Measurements from ENCODE around the gene RPUSD3. TPM values are rescaled to one million over a fixed set of nuclear protein-coding genes. Genes with fewer than 3 reads are reported as not detected.

Gene RPUSD3
- total RNA-seq, 1 donor = 25.8 TPM

DNA sequence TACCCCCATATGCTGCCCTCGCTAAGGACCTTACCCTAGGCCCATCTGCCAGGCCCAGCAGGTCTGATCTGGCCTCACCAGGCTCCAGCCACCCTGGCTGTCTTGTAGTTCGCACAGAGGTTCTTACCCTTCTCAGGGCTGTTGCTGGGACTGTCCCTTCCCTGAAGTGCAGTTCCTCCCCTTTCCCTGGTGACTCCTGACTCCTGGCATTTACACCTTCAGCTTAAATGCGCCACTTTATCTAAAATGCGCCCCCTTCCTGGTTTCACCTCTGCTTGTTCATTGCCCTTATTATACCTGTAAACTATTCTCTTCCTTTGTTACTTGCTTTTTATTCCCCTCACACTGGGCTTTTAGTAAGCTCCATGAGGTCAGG, 34.6 kb downstream of the RPUSD3 start:
- peak overlapping the region; percentile 65 for H3K4me3 ChIP-seq (ENCODE audit: low read depth, low read length)
- TF ChIP-seq, protein P1, sequence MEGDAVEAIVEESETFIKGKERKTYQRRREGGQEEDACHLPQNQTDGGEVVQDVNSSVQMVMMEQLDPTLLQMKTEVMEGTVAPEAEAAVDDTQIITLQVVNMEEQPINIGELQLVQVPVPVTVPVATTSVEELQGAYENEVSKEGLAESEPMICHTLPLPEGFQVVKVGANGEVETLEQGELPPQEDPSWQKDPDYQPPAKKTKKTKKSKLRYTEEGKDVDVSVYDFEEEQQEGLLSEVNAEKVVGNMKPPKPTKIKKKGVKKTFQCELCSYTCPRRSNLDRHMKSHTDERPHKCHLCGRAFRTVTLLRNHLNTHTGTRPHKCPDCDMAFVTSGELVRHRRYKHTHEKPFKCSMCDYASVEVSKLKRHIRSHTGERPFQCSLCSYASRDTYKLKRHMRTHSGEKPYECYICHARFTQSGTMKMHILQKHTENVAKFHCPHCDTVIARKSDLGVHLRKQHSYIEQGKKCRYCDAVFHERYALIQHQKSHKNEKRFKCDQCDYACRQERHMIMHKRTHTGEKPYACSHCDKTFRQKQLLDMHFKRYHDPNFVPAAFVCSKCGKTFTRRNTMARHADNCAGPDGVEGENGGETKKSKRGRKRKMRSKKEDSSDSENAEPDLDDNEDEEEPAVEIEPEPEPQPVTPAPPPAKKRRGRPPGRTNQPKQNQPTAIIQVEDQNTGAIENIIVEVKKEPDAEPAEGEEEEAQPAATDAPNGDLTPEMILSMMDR (IDR thresholded peaks at IDR 0.05; ENCODE audit: insufficient read depth, low read length) = no peak
- DNase-seq (ENCODE audit: low read depth) = no peak

DNA sequence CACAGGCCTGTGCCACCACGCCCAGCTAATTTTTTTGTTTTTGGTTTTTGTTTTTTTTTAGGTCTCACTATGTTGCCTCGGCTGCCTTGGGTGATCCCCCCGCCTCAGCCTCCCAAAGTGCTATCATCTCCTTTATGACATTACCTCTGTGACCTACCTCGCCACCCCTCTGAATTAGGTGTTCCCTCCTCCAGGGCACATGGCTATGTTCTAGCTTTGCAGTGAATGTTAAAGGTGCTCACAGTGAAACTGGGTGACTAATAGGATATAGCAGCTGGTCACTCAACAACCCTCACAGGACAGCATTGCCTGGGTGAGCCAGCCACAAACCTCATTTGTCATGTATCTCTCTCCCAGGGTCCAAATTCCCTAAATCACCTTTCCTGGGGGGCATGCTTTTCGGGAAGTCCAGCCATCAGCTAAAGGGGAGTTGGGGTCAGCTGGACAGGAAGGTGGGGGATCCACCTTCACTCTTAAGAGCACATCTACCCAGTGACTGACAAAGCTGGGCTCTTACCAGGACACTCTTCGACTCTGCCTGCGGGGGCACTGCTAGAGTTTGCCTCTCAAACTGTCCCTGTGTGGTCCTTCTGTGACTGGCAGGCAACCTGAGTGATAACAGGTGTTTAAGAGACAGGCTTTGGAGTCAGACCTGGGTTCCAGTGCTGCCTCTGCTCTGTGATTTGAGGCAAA, 35.3 kb downstream of the RPUSD3 start:
- H3K4me3 ChIP-seq (ENCODE audit: low read depth, low read length) = no peak overlapping the region
- TF ChIP-seq, protein P1 (IDR thresholded peaks at IDR 0.05; ENCODE audit: insufficient read depth, low read length) = peak; percentile 22
- peak; percentile 27 for DNase-seq (ENCODE audit: low read depth)

DNA sequence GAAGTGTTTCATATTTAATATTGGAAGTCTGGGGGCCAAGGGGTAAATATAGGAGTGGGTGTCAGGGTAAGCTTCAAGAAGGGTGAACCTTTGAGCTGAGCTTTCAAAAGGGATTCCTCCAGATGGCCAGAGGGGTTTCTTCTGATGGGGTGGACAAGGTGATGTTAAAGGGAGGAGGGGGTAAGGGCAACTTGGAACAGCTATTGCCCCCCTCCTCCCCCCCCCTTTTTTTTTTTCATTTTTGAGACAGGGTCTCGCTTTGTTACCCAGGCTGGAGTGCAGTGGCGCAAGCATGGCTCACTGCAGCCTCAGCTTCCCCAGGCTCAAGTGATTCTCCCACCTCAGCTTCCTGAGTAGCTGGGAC, 35.8 kb downstream of the RPUSD3 start:
- no peak overlapping the region for H3K4me3 ChIP-seq (ENCODE audit: low read depth, low read length)
- TF ChIP-seq, protein P1 (IDR thresholded peaks at IDR 0.05; ENCODE audit: insufficient read depth, low read length) = no peak
- DNase-seq (ENCODE audit: low read depth) = no peak

DNA sequence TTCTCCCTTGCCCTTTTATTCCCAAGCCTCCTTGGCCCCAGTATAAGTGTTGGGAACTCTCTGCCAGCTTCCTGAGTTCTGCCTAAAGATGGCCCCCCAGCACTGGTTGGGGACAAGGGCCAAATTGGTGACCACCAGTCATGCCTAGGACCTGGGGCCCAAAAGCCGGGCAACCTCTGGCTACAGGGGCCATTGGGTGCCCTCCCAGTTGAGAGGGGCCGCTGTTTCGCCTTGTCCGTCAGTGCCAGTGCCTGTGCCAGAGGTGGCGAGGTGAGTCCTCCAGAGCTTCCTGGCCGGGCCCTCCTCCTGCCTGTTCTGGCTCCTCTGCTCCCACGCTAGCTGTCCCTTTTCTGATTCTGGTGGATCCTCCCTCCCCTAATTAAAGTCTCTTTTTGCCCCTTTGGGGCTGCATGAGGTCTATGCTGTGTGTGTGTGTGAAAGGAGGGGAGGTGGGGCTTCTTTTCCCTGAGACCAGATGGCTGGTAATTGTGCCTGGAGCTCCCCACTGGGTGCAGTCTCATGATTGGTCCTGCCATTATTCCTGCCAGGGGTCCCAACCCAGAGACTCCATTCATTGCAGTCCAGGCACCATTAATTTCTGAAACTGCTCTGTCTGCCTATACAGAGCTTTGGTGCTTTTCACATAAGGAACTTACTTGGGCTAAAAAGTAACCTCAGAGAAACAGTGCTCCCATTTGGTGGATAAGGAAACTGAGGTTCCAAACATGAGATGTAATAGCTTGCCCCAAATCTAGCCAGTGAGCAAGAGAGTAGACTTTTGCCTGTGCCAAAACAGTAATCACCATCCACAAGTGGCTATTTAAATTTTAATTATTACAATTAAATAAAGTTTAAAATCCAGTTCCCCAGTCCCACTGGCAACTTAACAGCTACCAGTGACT, 36.9 kb downstream of the RPUSD3 start:
- DNase-seq (ENCODE audit: low read depth) = no peak
- H3K4me3 ChIP-seq (ENCODE audit: low read depth, low read length) = no peak overlapping the region
- TF ChIP-seq, protein P1 (IDR thresholded peaks at IDR 0.05; ENCODE audit: insufficient read depth, low read length) = no peak

DNA sequence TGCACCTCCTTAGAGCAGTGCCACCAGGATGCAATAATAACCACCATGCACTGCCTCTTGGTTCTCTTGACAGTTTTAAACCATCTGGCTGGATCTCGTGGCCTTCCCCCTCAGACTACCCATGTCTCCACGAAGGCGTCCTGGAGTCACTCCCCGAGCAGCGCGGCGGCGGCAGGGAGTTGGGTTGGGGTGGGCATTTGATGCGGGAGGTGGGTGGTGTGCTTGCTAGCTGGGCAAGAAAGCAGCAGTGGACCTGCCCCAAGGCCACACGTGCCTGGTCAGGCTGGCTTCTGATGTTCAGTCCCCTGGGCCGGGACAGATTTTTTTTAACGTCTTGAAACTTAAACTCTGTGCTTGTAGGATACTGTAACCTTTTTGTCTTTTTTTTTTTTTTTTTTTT, 37.7 kb downstream of the RPUSD3 start:
- no peak overlapping the region for H3K4me3 ChIP-seq (ENCODE audit: low read depth, low read length)
- TF ChIP-seq, protein P1 (IDR thresholded peaks at IDR 0.05; ENCODE audit: insufficient read depth, low read length) = no peak
- DNase-seq (ENCODE audit: low read depth) = no peak

DNA sequence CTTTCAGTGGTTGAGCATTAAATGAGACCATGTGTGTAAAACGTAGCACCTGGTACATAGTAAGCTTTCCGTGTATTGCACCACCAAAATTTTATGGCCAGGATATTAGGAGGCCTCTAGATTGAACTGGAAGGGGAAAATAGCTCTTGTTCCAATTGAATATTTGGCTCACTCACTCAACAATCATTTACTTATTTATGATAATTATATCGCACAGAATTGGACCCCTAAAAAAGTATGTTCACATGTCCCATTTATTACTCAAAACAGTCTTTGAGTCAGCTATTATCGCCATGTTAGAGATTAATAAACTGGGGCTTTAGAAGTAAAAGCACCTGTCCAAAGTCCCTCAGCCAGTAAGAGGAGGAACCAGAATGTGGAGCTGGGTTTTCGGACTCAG, 38.8 kb downstream of the RPUSD3 start:
- no peak for DNase-seq (ENCODE audit: low read depth)
- TF ChIP-seq, protein P1 (IDR thresholded peaks at IDR 0.05; ENCODE audit: insufficient read depth, low read length) = no peak
- H3K4me3 ChIP-seq (ENCODE audit: low read depth, low read length) = no peak overlapping the region

Measured in fibroblast of the aortic adventitia (primary cell).